GM18511 (cell line): ENCODE results near the gene SYNPR.
"Not testable (repeated sequence)": the region's sequence is repeated elsewhere in the genome, so short reads cannot be mapped to it uniquely, and the experiment has no call there.

ENCODE experiments used
- ATAC-seq: cut with Tn5 transposase; IDR thresholded peaks from one replicate; pipeline ENCODE4 v1.9.1; 2021; ENCODE audit warnings: mild to moderate bottlenecking, moderate library complexity; ENCODE audit not compliant: unreplicated experiment

The SYNPR gene

GRCh38 chr3:63278171-63279004 lies at the start of gene SYNPR:
SYNPR (plus strand) TSS chr3:63278308.
- ATAC-seq = no peak

GRCh38 chr3:63228677-63229076 lies 49.4 kb upstream of the SYNPR start:
- peak; percentile 85 for ATAC-seq

- no peak for ATAC-seq
These were observed 48.0 kb upstream of the SYNPR start for GRCh38 chr3:63230146-63230545.

- ATAC-seq = no peak
These were observed 46.5 kb upstream of the SYNPR start for GRCh38 chr3:63231643-63232042.

- no peak for ATAC-seq
These were observed 45.2 kb upstream of the SYNPR start for GRCh38 chr3:63232764-63233396.

- ATAC-seq = no peak
These were observed 37.7 kb upstream of the SYNPR start for GRCh38 chr3:63240381-63240902.

- ATAC-seq = no peak
These were observed 36.0 kb upstream of the SYNPR start for GRCh38 chr3:63242124-63242523.

GRCh38 chr3:63244486-63244885 lies 33.6 kb upstream of the SYNPR start:
- ATAC-seq = no peak

- ATAC-seq = no peak
These were observed 32.3 kb upstream of the SYNPR start for GRCh38 chr3:63245726-63246241.

- no peak for ATAC-seq
These were observed 30.1 kb upstream of the SYNPR start for GRCh38 chr3:63248015-63248414.

- ATAC-seq = no peak
These were observed 26.6 kb upstream of the SYNPR start for GRCh38 chr3:63251499-63251898.

GRCh38 chr3:63255819-63256218 lies 22.3 kb upstream of the SYNPR start:
- ATAC-seq = not testable (repeated sequence)

- no peak for ATAC-seq
These were observed 13.4 kb upstream of the SYNPR start for GRCh38 chr3:63264716-63265115.

- ATAC-seq = no peak
These were observed 3.7 kb upstream of the SYNPR start for GRCh38 chr3:63274359-63274758.

GRCh38 chr3:63279005-63279841 lies 1.1 kb downstream of the SYNPR start:
- no peak for ATAC-seq

- no peak for ATAC-seq
These were observed 9.5 kb downstream of the SYNPR start for GRCh38 chr3:63287610-63288009.

- ATAC-seq = no peak
These were observed 12.6 kb downstream of the SYNPR start for GRCh38 chr3:63290686-63291085.

GRCh38 chr3:63294332-63294731 lies 16.2 kb downstream of the SYNPR start:
- ATAC-seq = no peak

GRCh38 chr3:63295356-63295755 lies 17.2 kb downstream of the SYNPR start:
- ATAC-seq = no peak

- no peak for ATAC-seq
These were observed 17.7 kb downstream of the SYNPR start for GRCh38 chr3:63295806-63296205.

GRCh38 chr3:63296249-63296648 lies 18.1 kb downstream of the SYNPR start:
- no peak for ATAC-seq
